IPS-20b (cell line): ENCODE data around the gene ARL16.

Experiments used
- H3K27ac ChIP-seq: one replicate; pipeline ENCODE4 v1.5.1; 2013; ENCODE audit warnings: low read length
- H3K27me3 ChIP-seq: 2 replicates; pipeline ENCODE4 v1.6.1; 2013; ENCODE audit warnings: mild to moderate bottlenecking, low read length, inconsistent platforms; ENCODE audit not compliant: insufficient read depth
- H3K36me3 ChIP-seq: 2 replicates; pipeline ENCODE4 v1.6.1; 2013; ENCODE audit warnings: low read depth, mild to moderate bottlenecking, inconsistent platforms, low read length, moderate library complexity; ENCODE audit not compliant: insufficient read depth
- H3K4me1 ChIP-seq: 2 replicates; pipeline ENCODE4 v1.6.1; 2013; ENCODE audit warnings: mild to moderate bottlenecking, control low read depth, inconsistent platforms, low read length, moderate library complexity; ENCODE audit not compliant: insufficient read depth
- H3K4me3 ChIP-seq: 2 replicates; pipeline ENCODE4 v1.5.1; 2013; ENCODE audit warnings: mild to moderate bottlenecking, low read length, inconsistent platforms
- H3K9ac ChIP-seq: 2 replicates; pipeline ENCODE4 v1.6.1; 2013; ENCODE audit warnings: low read depth, mild to moderate bottlenecking, inconsistent platforms, low read length, moderate library complexity
- H3K9me3 ChIP-seq: 2 replicates; pipeline ENCODE4 v1.6.1; 2013; ENCODE audit warnings: mild to moderate bottlenecking, low read depth, low read length, inconsistent platforms; ENCODE audit not compliant: insufficient read depth

ARL16 gene

DNA sequence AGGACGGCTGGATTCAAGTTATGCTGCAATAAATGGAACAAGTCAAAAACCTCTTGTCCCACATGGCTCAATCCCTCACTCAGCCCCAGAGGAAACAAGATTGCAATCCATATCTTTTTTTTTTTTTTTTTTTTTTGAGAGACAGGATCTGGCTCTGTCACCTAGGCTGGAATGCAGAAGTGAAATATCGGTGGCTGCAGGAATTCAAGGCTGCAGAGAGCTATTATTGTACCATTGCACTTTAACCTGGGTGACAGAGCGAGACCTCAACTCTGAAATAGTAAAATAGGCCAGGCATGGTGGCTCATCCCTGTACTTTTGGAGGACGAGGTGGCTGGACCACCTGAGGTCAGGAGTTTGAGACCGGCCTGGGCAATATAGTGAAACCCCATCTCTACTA, 24.6 kb downstream of the ARL16 start:
- Histone ChIP-seq H3K4me1 (no peaks in the 10 kb centered on the region), H3K27me3 (no peaks in the 10 kb centered on the region), H3K27ac (no peak overlapping the region), H3K9me3 (no peaks in the 10 kb centered on the region), H3K9ac (no peak overlapping the region), H3K36me3 (no peaks in the 10 kb centered on the region), H3K4me3 (no peak overlapping the region)

GRCh38 chr17:81656835-81657234, 26.8 kb downstream of the ARL16 start:
- Histone ChIP-seq H3K4me1 (peaks cover 7% of the 10 kb centered on the region; the same call in 1 of the 2 replicates), H3K27ac (no peak overlapping the region), H3K9me3 (no peaks in the 10 kb centered on the region), H3K36me3 (no peaks in the 10 kb centered on the region), H3K27me3 (no peaks in the 10 kb centered on the region), H3K9ac (no peak overlapping the region), H3K4me3 (no peak overlapping the region)

- H3K27me3 ChIP-seq: no peaks in the 10 kb centered on the region
These were observed 27.4 kb downstream of the ARL16 start, which contains the start of gene PDE6G for GRCh38 chr17:81656118-81656743. Gene PDE6G (minus strand): TSS chr17:81656542. CDS start chr17:81653305, 3,237 bp downstream.

DNA sequence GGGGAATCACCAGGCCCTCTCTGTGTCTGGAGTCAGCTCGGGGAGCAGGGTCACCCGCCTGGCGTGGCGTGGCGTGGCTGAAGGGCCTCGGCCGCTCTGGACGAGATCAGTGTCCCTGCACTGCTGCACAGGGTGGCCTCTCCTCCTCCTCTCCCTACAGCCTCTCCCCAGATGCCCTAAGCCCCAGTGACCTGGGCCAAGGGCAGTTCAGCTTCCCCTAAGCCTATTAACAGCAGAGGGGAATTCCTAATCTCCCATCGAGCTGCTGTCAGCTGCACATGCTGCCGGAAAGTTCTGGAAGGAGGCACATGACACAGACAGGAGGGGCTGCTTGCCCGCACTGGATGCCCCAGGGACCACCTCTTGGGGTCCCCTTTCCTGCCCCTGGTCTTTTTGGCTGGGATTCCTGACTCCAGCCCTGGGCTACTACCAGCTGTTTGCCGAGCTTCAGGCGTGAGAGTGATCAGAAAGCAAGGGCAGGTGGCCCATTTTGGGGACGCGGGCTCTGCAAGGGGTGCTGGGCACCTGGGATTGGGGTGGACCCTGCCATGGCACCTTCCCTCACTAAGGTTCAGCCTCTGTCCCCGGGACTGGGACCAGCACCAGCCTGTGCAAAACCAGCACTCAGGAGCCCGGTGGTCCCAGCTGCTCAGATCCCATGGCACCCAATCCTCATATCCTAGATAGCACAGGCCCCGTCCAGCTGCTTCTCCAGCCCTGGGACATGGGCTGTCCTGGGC, 28.0 kb downstream of the ARL16 start:
- Histone ChIP-seq H3K9ac (no peak overlapping the region), H3K4me1 (peaks cover 7% of the 10 kb centered on the region; the same call in 1 of the 2 replicates), H3K27me3 (no peaks in the 10 kb centered on the region), H3K4me3 (no peak overlapping the region), H3K27ac (no peak overlapping the region), H3K36me3 (no peaks in the 10 kb centered on the region), H3K9me3 (no peaks in the 10 kb centered on the region)

More at GRCh38 chr17:81656118-81656743, 27.4 kb downstream of the ARL16 start, which contains the start of gene PDE6G:
- Histone ChIP-seq H3K9me3 (no peaks in the 10 kb centered on the region), H3K4me1 (peaks cover 7% of the 10 kb centered on the region; the same call in 1 of the 2 replicates), H3K4me3 (no peak within 1 kb of the TSS), H3K36me3 (no peaks in the 10 kb centered on the region), H3K27ac (no peak within 1 kb of the TSS), H3K9ac (no peak within 1 kb of the TSS)

DNA sequence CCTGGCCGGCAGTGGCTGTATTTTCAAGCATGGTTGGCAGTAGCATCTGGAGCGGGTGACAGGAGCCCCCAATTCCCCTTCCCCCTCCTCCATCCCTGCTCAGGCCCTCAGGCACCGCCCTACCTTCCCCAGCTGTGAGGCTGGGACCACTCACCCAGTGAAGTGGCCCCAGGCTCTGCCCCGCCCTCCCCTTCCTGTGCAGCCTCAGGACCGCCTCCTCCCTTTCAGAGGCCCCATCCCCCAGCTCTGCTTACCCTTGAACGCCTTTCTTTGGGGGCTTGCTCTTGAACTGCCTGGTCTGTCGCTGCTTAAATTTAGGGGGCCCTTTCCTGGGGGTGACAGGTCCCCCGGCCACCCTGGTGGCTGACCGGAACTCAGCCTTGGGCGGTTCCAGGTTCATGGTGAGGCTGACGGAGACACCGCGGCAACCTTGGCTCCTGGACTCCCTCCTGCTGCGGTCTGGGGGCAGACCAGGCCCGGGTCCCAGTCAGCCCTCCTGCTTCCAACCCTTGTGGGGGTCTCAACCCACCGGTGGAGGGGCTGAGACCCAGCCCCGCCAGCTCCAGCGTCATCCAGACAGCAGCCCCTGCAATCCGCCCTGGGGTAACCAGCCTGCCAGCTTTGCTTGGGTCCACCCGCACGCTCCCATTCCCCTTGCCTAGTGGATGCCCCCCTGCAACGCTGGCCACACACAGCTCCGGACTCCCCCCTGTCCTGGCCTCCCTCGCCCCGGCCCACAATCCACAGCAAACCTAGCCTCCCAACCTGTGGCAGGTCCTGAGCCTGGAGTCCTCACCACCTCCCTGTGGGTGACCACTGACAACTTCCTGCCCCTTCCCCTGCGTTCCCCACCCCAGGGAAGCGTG, 30.5 kb downstream of the ARL16 start:
- Histone ChIP-seq H3K4me3 (peak overlapping the region; percentile 55; the same call in 1 of the 2 replicates), H3K4me1 (peaks cover 7% of the 10 kb centered on the region; the same call in 1 of the 2 replicates), H3K9ac (peak overlapping the region; percentile 66), H3K36me3 (no peaks in the 10 kb centered on the region), H3K27ac (peak overlapping the region; percentile 28), H3K27me3 (peaks cover 21% of the 10 kb centered on the region), H3K9me3 (no peaks in the 10 kb centered on the region)

- Histone ChIP-seq H3K9me3 (no peaks in the 10 kb centered on the region), H3K27me3 (peaks cover 36% of the 10 kb centered on the region), H3K36me3 (no peaks in the 10 kb centered on the region), H3K27ac (no peak overlapping the region), H3K4me3 (no peak overlapping the region), H3K9ac (no peak overlapping the region), H3K4me1 (peaks cover 7% of the 10 kb centered on the region; the same call in 1 of the 2 replicates)
These were observed 31.9 kb downstream of the ARL16 start for GRCh38 chr17:81651692-81652091.

- Histone ChIP-seq H3K27me3 (peaks cover 37% of the 10 kb centered on the region), H3K9ac (no peak overlapping the region), H3K27ac (no peak overlapping the region), H3K9me3 (no peaks in the 10 kb centered on the region), H3K4me3 (no peak overlapping the region), H3K4me1 (peaks cover 7% of the 10 kb centered on the region; the same call in 1 of the 2 replicates), H3K36me3 (no peaks in the 10 kb centered on the region)
These were observed 32.6 kb downstream of the ARL16 start for GRCh38 chr17:81650951-81651350.

DNA sequence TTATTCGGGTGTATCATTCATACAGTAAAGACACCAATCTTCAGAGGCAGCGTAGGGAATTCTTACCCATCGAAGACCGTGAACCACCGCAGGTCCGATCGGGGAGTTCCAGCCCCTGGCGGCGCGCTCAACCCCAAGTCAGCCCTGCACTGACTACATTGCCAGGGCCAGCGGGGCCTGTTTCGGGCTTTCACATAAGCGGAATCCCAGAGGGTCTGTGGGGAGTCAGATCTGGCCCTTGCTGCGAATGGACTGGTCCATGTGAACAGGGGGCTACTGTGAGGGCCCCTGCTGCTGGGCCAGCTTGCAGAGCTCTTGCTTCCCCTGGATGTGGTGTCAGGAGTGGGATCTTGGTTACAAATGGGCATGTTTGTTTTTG, 34.9 kb downstream of the ARL16 start:
- H3K36me3 ChIP-seq: no peaks in the 10 kb centered on the region
- peak overlapping the region; percentile 63; the same call in 1 of the 2 replicates for H3K4me3 ChIP-seq
- peaks cover 7% of the 10 kb centered on the region; the same call in 1 of the 2 replicates for H3K4me1 ChIP-seq
- no peak overlapping the region for H3K9ac ChIP-seq
- no peaks in the 10 kb centered on the region for H3K9me3 ChIP-seq
- H3K27ac ChIP-seq: no peak overlapping the region
- H3K27me3 ChIP-seq: peaks cover 37% of the 10 kb centered on the region

DNA sequence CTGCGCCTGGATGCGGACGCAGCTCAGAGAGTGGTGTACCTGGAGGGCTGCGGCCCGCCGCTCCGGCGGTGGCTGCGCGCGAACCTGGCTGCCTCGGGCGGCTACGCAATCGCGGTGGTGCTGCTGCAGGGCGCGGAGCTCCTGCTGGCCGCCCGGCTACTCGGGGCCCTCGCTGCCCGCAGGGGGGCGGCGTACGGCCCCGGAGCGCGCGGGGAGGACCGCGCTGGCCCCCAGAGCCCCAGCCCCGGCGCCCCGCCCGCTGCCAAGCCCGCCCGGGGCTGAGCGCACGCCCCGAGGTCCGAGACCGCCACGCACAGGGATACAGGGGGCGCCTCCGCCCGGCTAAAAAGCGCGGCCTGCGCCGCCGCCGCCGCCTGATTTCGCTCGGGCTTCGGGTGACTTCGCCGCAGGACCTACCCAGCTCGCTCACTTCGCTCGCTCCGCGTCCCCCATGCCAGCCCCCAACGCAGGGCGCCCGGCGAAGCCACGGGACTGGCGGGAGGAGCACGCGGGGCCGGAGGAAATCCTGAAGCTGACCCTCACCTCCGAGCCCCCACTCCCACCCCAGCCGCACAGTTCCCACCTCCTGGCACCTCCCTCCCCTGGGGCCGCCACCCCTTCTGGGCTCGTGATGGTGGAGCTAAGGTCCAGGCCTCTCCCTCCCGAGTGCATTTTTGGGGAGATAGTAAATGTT, 35.4 kb downstream of the ARL16 start:
- peak overlapping the region; percentile 63; the same call in 1 of the 2 replicates for H3K4me3 ChIP-seq
- no peak overlapping the region for H3K27ac ChIP-seq
- no peak overlapping the region for H3K9ac ChIP-seq
- H3K27me3 ChIP-seq: peaks cover 37% of the 10 kb centered on the region
- no peaks in the 10 kb centered on the region for H3K36me3 ChIP-seq
- no peaks in the 10 kb centered on the region for H3K9me3 ChIP-seq
- H3K4me1 ChIP-seq: peaks cover 2% of the 10 kb centered on the region; the same call in 1 of the 2 replicates

DNA sequence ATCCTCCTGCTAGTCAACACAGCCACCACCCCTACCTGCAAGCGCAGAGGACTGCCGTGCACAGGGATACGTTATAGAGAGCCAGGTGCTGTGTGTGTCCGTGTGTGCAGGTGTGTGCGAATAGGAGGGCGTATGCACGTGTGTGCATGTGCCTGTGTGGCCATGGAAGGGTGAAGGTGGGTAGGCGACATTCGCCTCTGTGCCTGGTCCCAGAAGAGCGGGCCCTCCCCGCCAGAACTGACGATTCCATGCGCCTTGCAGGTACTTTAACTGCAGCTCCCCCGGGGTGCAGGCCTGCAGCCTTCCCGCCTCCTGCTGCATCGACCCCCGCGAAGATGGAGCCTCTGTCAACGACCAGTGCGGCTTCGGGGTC, 36.0 kb downstream of the ARL16 start:
- Histone ChIP-seq H3K27me3 (peaks cover 37% of the 10 kb centered on the region), H3K9ac (no peak overlapping the region), H3K4me1 (no peaks in the 10 kb centered on the region), H3K36me3 (no peaks in the 10 kb centered on the region), H3K9me3 (no peaks in the 10 kb centered on the region), H3K27ac (no peak overlapping the region), H3K4me3 (peak overlapping the region; percentile 47)
